ENCODE data around the gene MCRIP2.

The MCRIP2 gene

DNA sequence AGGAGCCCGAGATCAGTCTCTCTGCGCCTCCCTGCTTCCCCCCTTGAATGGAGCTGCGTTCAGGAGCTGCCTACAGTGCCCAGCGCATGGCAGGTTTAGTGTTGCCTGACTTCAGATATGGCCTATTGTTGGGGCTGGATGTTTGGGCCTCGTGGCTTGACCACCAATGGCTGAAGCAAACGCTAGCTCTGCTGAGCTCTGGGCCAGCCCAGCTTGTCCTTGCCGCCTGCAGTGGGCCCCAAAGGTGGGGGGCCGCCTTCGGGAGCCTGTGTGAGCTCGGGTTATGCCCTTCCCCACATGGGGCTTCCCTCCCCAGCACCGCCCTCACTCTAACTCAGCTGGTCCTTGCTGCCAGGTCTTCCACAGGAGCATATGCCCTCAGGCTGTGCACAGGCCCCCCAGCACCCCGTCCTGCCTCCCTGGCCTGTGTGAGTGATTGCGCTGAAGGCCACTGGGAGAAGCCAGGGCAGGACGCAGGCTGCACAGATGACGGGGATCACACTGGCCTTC, 3.5 kb upstream of the MCRIP2 start:
- no peak overlapping the region for H3K4me3 ChIP-seq (ENCODE audit: low read depth, low read length)
- no peak for TF ChIP-seq CTCF (IDR thresholded peaks at IDR 0.05; ENCODE audit: borderline replicate concordance, insufficient read depth, low read depth, low read length)

DNA sequence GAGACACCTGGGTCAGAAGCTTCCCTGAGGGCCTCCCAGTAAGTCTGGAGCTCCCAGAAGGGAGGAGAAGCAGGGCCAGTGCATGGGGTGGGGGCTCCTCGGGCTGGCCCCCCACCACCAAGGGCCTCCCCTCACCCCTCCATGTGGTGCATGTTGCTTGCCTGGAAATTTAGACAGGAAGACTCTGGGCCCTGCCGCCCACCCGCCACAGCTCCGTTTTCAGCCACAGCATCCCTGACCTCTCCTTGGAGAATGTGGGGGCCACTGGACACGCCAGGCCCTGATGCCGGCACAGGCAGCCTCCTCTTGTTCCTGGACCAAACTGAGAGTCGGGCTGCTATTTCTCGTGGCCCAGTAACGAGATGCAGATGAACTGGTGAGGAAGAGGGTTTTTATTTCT, 2.8 kb upstream of the MCRIP2 start:
- no peak for TF ChIP-seq CTCF (IDR thresholded peaks at IDR 0.05; ENCODE audit: borderline replicate concordance, insufficient read depth, low read depth, low read length)
- H3K4me3 ChIP-seq (ENCODE audit: low read depth, low read length) = no peak overlapping the region

DNA sequence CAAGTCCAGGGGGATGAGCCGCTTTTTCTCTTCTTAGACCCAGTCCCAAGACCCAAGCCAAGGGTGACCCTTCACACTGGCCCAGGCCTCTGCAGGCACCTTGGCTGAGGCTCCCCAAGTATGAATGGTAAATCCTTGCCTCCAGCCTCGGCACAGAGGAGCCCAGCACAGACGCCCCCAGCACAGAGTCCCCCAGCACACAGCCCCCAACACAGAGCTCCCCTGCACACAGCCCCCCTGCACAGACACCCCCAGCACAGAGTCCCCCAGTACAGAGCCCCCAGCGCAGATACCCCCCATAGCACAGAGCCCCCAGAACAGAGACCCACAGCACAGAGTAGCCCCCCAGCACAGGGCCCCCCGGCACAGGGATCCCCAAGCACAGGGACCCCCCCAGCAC, 1.0 kb upstream of the MCRIP2 start:
- peak overlapping the region; percentile 16 for H3K4me3 ChIP-seq (ENCODE audit: low read depth, low read length)
- TF ChIP-seq CTCF (IDR thresholded peaks at IDR 0.05; ENCODE audit: borderline replicate concordance, insufficient read depth, low read depth, low read length) = no peak

DNA sequence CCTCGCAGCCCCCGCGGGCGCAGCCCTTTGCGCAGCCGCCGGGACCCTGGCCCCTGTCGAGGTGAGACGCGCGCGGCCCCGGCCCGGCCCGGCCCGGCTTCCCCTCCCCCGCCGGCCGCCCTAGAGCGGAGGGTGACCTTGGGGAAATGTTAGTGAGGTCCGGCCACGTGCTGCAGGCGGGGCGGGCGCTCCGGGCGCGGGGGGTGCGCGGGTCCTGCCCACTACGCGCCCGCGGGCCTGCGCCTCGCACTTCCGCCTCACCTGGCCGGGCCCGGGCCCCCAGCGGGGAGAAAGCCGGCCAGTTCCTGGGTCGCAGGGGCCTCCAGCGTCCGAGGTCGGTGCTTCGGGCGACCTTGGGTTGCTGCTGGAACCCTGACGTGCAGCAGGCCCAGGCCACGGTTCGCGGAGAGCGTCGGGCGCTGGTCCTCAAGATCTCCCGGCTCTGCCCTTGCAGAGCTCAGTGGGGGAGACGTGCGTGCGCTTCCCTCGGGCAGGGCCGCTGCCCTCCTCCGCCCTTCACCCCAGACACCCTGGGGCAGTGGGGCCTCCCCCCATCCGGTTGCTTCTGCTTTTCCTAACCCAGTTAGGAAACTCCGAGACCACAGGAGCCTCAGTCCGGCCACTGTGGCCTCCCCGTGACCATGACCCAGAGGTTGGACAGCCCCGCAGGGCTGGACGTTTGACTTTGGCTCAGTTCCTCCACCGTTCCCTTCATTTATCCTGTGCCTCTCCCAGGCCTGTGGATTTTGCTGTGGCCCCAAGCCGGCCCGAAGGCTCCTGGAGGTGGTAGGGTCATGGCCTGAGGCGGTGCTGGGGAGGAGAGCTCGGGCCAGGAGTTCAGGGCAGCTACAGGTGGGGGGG, 791 bp downstream of the MCRIP2 start:
- peak overlapping the region; percentile 63 for H3K4me3 ChIP-seq (ENCODE audit: low read depth, low read length)
- no peak for TF ChIP-seq CTCF (IDR thresholded peaks at IDR 0.05; ENCODE audit: borderline replicate concordance, insufficient read depth, low read depth, low read length)

DNA sequence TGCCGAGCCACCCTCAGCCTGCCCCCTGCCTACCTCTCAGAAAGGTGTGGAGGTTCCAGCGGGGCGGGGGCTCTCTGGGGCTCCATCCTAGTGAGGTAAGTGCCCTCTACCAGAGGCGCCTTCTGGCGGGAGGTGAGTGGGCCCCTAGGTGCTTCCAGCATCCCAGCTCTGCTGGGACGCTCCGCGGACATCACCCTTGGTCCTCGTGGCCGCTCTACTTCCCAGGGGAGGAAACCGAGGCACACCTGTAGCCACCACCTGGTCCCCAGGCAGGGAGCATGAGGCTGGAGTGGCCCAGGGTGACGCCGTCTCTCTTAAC, 1.4 kb downstream of the MCRIP2 start:
- TF ChIP-seq CTCF (IDR thresholded peaks at IDR 0.05; ENCODE audit: borderline replicate concordance, insufficient read depth, low read depth, low read length) = no peak
- peak overlapping the region; percentile 63 for H3K4me3 ChIP-seq (ENCODE audit: low read depth, low read length)

GRCh38 chr16:644556-644955, 2.9 kb downstream of the MCRIP2 start:
- TF ChIP-seq CTCF (IDR thresholded peaks at IDR 0.05; ENCODE audit: borderline replicate concordance, insufficient read depth, low read depth, low read length) = no peak
- no peak overlapping the region for H3K4me3 ChIP-seq (ENCODE audit: low read depth, low read length)

Data from GM12875 (cell line).